Fibroblast of peridontal ligament (primary cell): Measurements from ENCODE around the gene FCGR2B.
"Not testable (repeated sequence)": the region's sequence is repeated elsewhere in the genome, so short reads cannot be mapped to it uniquely, and the experiment has no call there.

Source experiments
- DNase-seq: peaks from one replicate; pipeline ENCODE4 v3.0.0-alpha.2; 2010; ENCODE audit errors: extremely low read depth

Gene FCGR2B

DNA sequence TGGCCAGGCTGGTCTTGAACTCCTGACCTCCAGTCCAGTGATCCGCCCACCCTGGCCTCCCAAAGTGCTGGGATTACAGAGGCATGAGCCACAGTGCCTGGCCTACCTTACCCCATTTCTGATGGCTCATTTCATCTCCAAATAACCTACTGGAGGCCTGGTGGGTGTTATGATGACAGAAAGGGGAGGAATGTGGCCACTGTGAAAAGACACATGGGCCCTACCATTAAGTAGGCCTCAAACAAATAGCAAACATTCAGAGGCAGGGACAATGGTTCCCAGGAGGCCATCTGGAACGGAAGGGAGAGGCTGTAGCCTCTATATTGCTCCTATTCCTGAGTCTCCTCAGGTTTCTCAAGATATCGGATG is 43.2 kb downstream of the FCGR2B start:
- DNase-seq = no peak

DNA sequence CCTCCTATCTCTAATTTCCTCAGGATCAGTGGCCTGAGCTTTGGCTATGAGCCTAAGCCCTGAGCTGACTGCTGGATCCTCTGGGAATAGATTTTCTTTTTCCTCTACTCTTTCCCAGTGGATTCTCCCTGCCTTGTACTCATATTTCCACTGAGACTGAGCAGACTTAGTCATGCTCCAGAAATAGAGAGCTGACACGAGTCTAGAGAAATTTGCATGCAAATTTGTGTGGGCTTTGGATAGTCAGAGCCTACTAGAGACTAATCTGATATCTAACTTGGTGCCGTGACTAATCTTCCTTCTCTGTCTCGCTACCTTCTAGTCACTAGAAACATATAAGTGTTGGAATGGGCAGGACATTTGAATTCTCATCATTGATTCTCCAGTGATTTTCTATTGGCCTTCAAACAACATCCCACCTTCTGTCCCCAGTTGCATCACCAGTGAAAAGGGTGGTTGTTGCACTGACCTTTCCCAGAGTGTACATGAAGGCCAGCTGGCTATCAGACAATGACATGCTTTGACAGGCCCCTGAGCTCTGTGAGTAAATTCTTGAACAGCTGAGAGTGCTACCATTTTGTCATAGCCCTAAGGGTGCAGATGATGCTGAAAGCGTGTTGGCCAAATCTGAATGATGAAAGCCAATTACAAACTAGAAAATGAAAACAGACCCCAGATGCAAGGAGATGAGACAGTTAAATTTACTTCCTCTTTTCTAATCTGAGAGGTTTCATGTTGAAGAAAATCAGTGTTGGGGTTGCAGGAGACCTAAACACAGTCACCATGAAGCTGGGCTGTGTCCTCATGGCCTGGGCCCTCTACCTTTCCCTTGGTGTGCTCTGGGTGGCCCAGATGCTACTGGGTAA is 43.8 kb downstream of the FCGR2B start, which contains the start of gene FCRLA:
Gene FCRLA, plus strand, starts transcription at position 748 of the 866 bp plus-strand sequence. Its CDS starts 36 bp downstream, at position 784.
- peak; percentile 97 for DNase-seq

DNA sequence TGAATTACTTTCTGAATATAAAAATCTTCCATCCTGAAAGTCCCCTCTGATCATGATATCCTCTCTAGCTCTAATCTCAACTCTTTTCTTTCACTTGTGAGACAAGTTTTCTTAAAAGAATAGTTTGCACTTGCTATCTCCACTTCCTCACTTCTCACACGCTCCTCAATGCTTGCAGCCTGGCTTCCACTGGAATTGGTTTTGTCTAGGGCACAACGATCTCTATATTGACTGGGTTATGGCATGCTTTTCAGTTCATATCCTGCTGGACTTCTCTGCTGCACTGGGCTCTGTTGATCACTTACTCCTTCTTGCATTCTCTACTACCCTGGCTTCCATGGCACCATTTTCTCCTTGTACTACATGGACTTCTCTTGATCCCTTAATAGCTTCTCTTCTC is 44.6 kb downstream of the FCGR2B start:
- no peak for DNase-seq

DNA sequence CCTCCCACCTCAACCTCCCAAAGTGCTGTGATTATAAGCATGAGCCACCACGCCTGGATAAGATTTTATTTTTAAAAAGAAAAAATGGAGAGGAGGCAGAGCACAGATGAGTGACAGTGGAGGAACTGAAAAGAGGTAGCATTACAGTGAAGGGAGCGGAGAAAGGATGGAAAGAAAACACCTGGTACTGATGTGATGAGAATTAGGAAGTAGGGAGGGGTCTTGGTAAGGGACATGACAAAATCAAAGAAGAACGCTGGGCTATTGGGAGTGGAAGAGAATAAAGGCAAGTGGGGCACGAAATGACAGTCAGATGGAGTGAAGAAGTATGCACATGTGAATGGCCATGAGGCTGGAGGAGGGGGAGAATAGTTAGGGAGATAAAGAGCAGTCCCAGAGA is 46.4 kb downstream of the FCGR2B start:
- no peak for DNase-seq

DNA sequence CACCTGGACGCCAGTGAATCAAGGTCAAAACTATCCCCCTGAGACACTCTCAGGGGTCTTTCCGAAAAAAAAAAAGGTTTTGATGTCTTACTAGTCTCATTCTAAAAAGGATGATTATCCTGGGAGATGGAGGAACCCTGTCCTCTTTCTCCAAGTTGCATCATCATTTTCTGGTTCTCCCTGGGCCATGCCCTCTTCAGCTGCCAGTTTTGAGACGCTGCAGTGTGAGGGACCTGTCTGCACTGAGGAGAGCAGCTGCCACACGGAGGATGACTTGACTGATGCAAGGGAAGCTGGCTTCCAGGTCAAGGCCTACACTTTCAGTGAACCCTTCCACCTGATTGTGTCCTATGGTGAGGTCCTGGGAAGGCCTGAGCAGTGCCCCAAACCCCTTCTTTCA is 47.6 kb downstream of the FCGR2B start:
- DNase-seq = no peak

DNA sequence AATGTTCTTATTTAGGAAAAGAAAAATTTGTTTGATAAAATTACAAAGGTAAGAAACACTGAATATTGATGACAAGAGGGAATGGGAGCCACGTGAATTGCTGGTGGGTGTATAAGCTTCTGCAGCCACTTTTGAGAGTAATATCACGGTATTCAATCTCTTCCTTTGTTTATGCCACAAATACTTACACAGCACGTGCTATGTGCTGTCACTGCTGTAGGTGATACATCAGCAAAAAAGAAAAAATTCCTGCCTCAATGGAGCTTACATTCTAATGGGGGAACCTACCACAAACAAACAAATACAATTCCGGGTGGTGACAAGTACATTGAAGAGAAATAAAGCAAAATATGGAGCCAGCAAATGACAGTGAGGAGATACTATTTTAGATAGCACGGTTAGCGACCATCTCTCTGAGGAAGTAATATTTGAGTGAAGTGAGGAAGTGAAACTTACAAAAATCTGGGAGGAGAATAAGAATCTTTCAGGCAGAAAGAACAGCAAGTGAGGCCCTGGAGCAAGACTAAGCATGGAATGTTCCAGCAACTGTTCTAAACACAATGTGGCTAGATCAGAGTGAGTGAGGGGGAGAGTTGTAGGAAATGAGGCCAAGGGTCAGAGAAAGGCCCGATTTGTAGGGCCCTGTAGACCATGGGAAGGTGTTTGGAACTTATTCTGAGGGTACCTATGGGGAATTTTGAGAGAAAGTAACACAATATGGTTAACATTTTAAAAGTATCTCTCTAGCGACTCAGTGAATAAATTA is 55.8 kb downstream of the FCGR2B start:
- DNase-seq = no peak

DNA sequence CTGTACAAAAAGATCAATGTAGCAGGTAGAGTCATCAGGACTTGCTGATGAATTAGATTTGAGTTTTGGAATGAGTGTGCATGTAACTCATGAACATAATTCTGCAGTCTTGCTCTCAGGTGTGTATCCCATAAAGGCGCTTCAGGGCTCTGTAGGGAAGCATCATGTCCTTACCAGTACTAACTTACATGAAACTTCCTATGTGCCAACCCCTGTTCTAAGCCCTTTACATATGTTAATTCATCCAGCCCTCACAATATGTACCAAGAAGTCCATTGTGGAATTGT is 56.3 kb downstream of the FCGR2B start:
- no peak for DNase-seq

DNA sequence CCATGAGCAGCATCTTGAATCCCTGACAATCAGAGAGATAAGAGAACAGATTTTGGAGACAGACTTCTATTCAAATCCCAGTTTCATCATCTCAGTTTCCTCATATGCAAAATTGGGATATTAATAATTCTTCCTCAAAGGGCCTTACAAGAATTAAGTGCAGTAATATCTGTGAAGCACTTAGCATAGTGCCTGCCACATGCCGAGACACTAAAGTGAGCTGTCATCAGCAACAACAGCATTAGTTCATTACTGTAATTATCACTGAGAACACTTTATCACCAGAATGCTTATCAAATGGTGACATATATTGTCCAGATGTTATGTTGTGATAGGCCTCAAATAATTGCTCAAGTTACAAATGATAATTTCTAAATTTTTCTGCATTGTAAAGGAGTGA is 57.5 kb downstream of the FCGR2B start:
- DNase-seq = no peak

DNA sequence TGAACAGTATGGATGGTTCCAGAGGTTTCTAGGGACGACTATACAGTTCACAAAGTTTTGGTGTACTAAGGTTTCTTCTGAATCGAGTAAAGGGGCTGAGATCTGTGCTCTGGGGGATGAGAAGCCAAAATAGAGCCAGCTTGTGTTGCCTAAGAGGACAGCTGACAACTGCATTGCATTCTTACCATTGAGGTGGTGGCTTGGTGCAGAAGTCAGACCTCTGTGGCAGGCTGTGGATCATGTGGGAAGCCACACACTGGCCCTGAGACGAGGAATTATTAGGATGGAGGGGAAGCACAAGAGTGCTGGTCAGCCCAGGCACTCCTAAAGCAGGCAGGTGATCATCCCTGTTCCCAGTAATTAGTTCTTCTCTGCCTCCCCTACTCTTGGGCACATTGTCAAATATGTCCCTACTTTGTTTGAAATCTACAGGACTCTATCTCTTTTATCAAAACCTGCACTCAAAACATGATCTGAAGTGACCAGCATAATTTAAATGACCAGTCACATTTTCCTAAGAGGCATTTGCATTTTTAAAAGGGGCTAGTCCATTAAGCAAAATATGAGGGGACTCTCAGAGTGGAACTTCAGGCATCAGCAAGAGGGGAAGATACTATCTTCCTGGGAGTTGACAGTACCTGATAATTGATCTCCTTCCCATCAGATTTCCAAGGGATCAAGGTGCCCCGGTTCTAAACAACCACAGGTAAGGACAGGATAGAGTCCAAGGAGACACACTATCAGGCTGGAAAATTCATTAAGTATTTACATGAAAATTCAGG is 58.2 kb downstream of the FCGR2B start, which contains the start of gene FCRLB:
Gene FCRLB, plus strand, starts transcription at position 589 of the 782 bp plus-strand sequence. CDS start 1,129 bp downstream, outside the sequence.
- DNase-seq = no peak

DNA sequence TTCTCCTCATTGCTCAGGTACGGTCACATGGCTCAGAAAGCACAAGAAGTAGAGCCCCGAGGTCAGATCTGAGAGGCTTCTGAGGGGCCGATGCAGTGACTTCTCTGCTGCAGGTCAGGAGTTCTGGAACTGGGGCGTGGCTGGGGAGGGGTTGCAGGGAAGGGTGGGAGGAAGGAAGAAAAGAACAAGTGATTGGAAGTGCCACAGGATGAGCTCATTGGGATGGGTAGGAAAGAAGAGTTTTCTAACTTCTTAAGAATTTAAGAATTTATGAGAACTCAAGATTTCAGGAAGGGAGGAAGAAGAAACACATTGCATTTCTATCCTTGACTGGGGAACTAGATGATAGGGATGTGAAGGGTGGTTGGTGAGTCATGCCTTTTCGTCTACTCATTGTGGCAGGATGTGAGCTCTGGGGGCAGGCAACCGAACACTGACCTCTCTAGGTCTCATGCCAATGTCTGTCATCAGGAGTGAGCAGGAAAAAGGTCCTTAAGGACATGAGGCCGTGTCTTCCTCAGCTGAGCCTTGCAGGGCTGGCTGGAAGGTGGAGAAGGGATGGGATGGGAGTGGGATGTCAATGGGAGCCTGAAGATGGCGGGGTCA is 58.9 kb downstream of the FCGR2B start:
- peak; percentile 71 for DNase-seq

DNA sequence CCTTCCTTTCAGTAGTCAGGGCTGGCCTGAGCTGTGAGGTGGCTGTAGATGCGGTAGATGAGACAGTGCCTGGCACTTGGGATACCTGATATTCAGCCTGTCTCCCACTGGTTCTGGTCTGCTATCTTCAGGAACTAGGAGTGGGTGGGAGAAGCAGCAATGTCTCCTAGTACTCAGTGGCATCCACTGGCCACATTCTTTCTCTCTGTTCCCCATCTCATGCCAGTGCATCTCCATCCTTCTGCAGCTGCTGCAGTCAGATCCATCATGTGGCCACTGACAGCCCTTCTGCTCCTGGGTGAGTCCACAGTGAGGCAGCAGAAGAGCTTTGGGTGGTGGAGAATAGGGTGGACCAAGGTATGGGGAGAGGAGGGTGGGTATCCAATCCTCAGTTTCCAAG is 59.5 kb downstream of the FCGR2B start:
- DNase-seq = no peak

DNA sequence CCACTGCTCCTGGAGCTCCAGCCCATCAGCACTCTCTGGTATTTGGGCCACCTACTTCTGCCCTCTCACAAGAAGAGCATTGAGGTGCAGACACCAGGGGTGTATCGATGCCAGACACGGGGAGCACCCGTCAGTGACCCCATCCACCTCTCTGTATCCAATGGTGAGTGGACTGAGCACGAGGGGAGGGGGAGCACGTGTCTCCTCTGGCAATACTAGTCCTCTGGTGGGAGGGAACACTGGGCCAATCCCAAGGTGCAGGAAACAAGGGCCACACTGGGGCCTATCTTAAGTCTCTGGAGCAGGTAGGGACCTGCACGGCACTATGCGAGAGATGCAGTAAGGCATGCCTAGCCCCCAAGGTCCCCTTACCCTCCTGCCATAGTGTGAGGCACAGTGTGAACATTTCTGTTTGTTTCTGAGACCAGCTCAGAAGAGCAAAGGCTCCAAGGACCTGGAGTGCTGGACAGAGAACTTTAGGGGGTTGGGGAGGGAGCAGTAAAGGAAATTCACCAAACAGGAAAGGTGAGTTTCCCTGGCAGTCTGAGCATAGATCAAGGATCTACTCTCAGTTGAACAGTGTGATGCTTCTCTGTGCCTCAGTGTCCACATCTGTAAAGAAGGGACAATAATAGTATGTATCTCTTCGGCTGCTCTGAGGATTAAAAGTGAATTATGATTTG is 60.7 kb downstream of the FCGR2B start:
- DNase-seq = no peak

DNA sequence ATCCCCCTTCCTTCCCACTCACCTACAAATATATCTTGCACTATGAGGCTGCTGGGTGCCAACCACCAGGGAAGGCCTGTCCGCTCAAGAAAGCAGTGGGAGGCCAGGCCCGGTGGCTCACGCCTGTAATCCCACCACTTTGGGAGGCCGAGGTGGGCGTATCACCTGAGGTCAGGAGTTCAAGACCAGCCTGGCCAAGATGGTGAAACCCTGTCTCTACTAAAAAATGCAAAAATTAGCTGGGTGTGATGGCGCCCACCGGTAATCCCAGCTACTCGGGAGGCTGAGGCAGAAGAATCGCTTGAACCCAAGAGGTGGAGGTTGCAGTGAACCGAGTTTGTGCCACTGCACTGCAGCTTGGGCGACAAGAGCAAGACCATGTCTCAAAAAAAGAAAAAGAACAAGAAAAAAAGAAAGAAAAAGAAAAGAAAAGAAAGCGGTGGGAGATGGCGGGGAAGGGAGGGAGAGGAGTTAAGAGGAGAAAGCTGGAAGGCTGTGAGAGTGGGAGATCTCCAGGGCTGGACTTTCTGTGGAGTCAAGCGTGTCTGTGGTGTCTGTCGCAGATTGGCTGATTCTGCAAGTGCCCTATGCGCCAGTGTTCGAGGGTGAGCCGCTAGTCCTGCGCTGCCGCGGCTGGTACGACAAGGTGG is 62.4 kb downstream of the FCGR2B start:
- not testable (repeated sequence) for DNase-seq

DNA sequence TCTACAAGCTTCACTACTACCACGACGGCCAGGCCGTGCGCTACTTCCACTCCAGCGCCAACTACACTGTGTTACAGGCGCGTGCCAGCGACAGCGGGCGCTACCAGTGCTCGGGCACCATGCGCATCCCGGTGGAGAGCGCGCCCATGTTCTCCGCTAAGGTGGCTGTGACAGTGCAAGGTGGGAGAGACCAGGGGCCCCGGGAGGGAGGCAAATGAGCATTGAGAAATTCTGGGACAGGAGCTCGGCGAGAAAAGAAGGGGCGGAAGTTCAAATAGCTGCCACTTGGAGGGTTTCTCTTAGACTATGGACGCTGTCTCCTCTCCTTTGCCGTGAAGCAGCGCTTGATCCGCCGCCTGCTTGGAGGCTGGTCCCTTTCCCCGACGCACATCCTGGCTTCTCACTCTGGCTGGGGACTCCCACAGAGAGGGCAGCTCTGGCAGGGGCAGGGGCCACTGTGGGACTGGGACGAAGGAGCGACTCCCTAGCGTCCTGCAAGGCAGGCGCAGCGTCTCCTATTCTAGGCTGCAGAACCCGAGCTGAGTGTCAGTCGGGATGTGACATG is 63.0 kb downstream of the FCGR2B start:
- peak; percentile 49 for DNase-seq

DNA sequence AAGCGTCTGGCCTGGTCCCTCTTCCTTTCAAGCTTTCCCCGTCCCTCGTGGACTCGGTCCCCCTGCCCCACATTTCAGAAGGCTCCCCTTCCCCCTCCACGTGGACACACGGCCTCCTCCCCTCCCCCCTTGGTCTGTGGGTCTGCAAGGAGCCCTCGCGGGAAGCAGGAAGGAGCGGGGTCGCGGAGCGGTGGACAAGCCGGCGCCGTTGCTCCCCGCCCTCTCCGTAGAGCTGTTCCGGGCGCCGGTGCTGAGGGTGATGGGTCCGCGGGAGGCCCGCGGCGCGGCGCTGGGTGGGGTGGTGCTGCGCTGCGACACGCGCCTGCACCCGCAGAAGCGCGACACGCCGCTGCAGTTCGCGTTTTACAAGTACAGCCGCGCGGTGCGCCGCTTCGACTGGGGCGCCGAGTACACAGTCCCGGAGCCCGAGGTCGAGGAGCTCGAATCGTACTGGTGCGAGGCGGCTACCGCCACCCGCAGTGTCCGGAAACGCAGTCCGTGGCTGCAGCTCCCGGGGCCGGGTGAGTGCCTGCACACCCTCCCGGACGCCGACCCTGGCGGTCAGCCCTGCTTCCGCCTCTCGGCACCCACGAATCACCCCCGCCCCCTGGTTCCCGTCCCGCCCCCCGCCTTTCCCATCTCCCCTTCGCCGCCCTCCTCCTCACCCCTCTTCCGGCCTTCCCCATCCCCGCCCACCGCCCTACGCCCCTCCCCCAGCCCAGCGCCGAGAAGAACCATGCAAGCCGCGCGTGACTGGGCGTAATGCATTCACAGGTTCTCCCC is 63.7 kb downstream of the FCGR2B start:
- DNase-seq = peak; percentile 78

DNA sequence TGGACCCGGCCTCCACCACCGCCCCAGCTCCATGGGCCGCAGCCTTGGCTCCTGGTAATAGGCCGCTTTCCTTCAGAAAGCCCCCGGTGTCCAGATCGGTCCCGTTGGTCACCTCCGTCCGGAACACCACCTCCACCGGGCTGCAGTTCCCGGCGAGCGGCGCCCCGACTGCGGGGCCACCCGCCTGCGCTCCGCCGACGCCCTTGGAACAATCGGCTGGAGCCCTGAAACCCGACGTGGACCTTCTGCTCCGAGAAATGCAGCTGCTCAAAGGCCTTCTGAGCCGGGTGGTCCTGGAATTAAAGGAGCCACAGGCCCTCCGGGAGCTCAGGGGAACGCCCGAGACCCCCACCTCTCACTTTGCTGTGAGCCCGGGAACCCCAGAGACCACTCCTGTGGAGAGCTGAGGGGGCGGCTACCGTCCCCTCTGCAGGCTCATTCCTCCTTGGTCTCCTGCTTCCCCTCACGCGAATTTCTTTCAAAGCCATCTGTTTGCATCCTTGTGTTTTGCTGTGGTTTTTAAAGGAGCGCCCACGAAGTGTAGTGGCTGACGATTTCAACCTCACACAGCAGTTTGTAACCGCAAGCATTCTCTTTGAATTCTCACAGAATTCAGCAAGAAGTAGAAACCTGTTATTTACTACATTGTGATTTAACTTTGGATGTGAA is 64.4 kb downstream of the FCGR2B start:
- DNase-seq = peak; percentile 87
